Gastroesophageal sphincter (tissue), 4 donors: ENCODE results near the gene MT1E. TPM values are rescaled to one million over a fixed set of nuclear protein-coding genes. Genes with fewer than 3 reads are reported as not detected.

Source experiments
- ATAC-seq: fragments of 150-250 bp; one replicate; pipeline ENCODE4 v1.9.1; 2016; ENCODE audit warnings: mild to moderate bottlenecking, moderate library complexity
- H3K27ac ChIP-seq, 4 donors: fragments of 200-600 bp; sonication (generic) in 3 of 4; 1 replicate in 3 of 4; 2 replicates in 1 of 4; pipeline ENCODE4 v1.5.1; 2016 to 2019
- H3K27me3 ChIP-seq: fragments of 200-600 bp; sonication (generic); one replicate; pipeline ENCODE4 v1.5.1; 2019
- H3K36me3 ChIP-seq, 2 donors: fragments of 200-600 bp; sonication (generic); one replicate each; pipeline ENCODE4 v1.5.1; 2019; ENCODE audit warnings: control low read depth in 1 of 2
- H3K4me1 ChIP-seq, 3 donors: fragments of 200-600 bp; sonication (generic); 1 replicate in 2 of 3; 2 replicates in 1 of 3; pipeline ENCODE4 v1.5.1; 2016 to 2019; ENCODE audit warnings: control low read depth in 2 of 3
- H3K4me3 ChIP-seq, 2 donors: fragments of 200-600 bp; sonication (generic); one replicate each; pipeline ENCODE4 v1.5.1; 2019; ENCODE audit warnings: mild to moderate bottlenecking in 1 of 2, moderate library complexity in 1 of 2
- H3K9me3 ChIP-seq, 3 donors: fragments of 200-600 bp; sonication (generic); one replicate each; pipeline ENCODE4 v1.5.1; 2017 to 2019; ENCODE audit warnings: control low read depth in 2 of 3
- CTCF ChIP-seq, 4 experiments: fragments of 200-600 bp in 2 of 4; fragments of 450-650 bp in 2 of 4; sonication (generic) in 1 of 4; IDR thresholded peaks; one replicate each; pipeline ENCODE4 v1.5.1; 2017 to 2019; ENCODE audit warnings: antibody characterized with exemption in 4 of 4, mild to moderate bottlenecking in 2 of 4, moderate library complexity in 2 of 4
- EP300 ChIP-seq: sonication (generic); formaldehyde crosslinking; IDR thresholded peaks from one replicate; pipeline ENCODE4 v1.6.1; 2017; ENCODE audit warnings: antibody characterized with exemption, mild to moderate bottlenecking
- POLR2A ChIP-seq, 2 donors: fragments of 450-650 bp; IDR thresholded peaks; one replicate each; pipeline ENCODE4 v1.6.1; 2017; ENCODE audit warnings: antibody characterized with exemption in 2 of 2, mild to moderate bottlenecking in 2 of 2, moderate library complexity in 1 of 2
- POLR2AphosphoS5 ChIP-seq: sonication (generic); formaldehyde crosslinking; IDR thresholded peaks from one replicate; pipeline ENCODE4 v1.6.1; 2017; ENCODE audit warnings: antibody characterized with exemption
- WGBS, 2 donors: methylation state at CpG; one replicate each; pipeline ENCODE4 v1.1.5; 2018; ENCODE audit warnings: low coverage in 1 of 2; 5-methylcytosine and 5-hydroxymethylcytosine counted together
- total RNA-seq, 4 donors: library from RNA; depleted of rRNA; stranded (reverse); fragments of >200 nt; gene quantifications; one replicate each; pipeline ENCODE4 v1.1.0, GENCODE V29; 2016

Gene MT1E
- total RNA-seq, 4 donors from 2014 or later, result 101 to 194 (median 144) TPM

DNA sequence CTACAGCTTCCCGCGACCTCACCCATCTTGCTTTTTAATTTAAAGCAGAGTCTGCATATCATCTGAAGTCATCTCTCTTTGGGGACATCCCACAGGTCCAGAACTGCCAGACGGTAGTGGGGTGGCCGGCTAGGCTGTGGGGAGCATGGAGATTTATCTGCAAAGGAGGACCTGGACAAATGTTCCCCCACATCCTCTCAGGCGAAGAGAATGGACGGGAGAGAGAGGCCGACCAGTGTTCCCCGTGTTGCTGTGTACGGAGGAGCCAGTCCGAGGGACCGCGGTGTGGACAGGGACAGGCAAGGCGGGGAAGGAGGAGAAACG lies 6.2 kb downstream of the MT1E start:
- no peak for TF ChIP-seq POLR2AphosphoS5
- TF ChIP-seq EP300, result no peak
- no peak for TF ChIP-seq CTCF (IDR thresholded peaks at IDR 0.05)
- no peak for TF ChIP-seq POLR2A (IDR thresholded peaks at IDR 0.05)
- H3K4me3 ChIP-seq, result peak overlapping the region; percentile 26 to 53
- no peaks in the 10 kb centered on the region for H3K36me3 ChIP-seq
- no peak for ATAC-seq
- H3K27me3 ChIP-seq, result peaks cover 43% of the 10 kb centered on the region
- peak overlapping the region in 3 of 4 donors; percentile 77 to 81 (median 79) for H3K27ac ChIP-seq
- WGBS, 2 donors, result 31 to 79% methylated on average over 2 to 9 of the region's 14 CpGs
- peaks cover 0 to 39% (median 8%) of the 10 kb centered on the region in 3 donors for H3K4me1 ChIP-seq
- no peaks in the 10 kb centered on the region for H3K9me3 ChIP-seq

- Histone ChIP-seq H3K4me1 (peaks cover 0 to 34% (median 8%) of the 10 kb centered on the region in 3 donors), H3K9me3 (no peaks in the 10 kb centered on the region), H3K36me3 (no peaks in the 10 kb centered on the region), H3K27me3 (peaks cover 48% of the 10 kb centered on the region), H3K4me3 (peak within 1 kb of the TSS; percentile 26 to 53), H3K27ac (peak within 1 kb of the TSS in 3 of 4 donors; percentile 77 to 81 (median 79))
- WGBS, 2 donors, result 8% methylated on average over 4 of the region's 61 CpGs; no CpG with 5 or more reads in 1 of the 2 donors
- peak; percentile 82 for ATAC-seq
- TF ChIP-seq POLR2AphosphoS5 (peak; percentile 84), POLR2A (IDR thresholded peaks at IDR 0.05) (peak; percentile 43 to 68), CTCF (IDR thresholded peaks at IDR 0.05) (peak in 1 of 4 experiments; percentile 14), EP300 (no peak)
Measured at GRCh38 chr16:56632156-56632847, 6.7 kb downstream of the MT1E start, which contains the start of gene MT1M. Gene MT1M, plus strand, starts transcription at chr16:56632659. Its CDS starts 73 bp downstream, at chr16:56632732.

- 20% methylated on average over 1 of the region's 6 CpGs for WGBS, 2 donors
- no peaks in the 10 kb centered on the region for H3K9me3 ChIP-seq
- peak overlapping the region; percentile 26 to 53 for H3K4me3 ChIP-seq
- H3K27me3 ChIP-seq, result peaks cover 54% of the 10 kb centered on the region
- no peak for ATAC-seq
- no peaks in the 10 kb centered on the region for H3K36me3 ChIP-seq
- peaks cover 0 to 36% (median 8%) of the 10 kb centered on the region in 3 donors for H3K4me1 ChIP-seq
- TF ChIP-seq EP300, result no peak
- TF ChIP-seq CTCF (IDR thresholded peaks at IDR 0.05), result no peak
- TF ChIP-seq POLR2A (IDR thresholded peaks at IDR 0.05), result no peak
- TF ChIP-seq POLR2AphosphoS5, result no peak
- H3K27ac ChIP-seq, result peak overlapping the region in 3 of 4 donors; percentile 77 to 81 (median 79)
Measured at GRCh38 chr16:56632848-56633365, 7.3 kb downstream of the MT1E start.

GRCh38 chr16:56633535-56633934 lies 8.0 kb downstream of the MT1E start:
- TF ChIP-seq POLR2AphosphoS5, result no peak
- TF ChIP-seq POLR2A (IDR thresholded peaks at IDR 0.05), result no peak
- TF ChIP-seq CTCF (IDR thresholded peaks at IDR 0.05), result no peak
- no peak for TF ChIP-seq EP300
- Histone ChIP-seq H3K4me3 (peak overlapping the region in 1 of 2 donors; percentile 53), H3K27ac (peak overlapping the region in 2 of 4 donors; percentile 4 to 81)

More at GRCh38 chr16:56633535-56633934, 8.0 kb downstream of the MT1E start:
- WGBS, 2 donors, result 58 to 67% methylated on average over 1 to 4 of the region's 7 CpGs
- H3K9me3 ChIP-seq, result no peaks in the 10 kb centered on the region
- ATAC-seq, result no peak
- H3K27me3 ChIP-seq, result peaks cover 60% of the 10 kb centered on the region
- peaks cover 0 to 42% (median 12%) of the 10 kb centered on the region in 3 donors for H3K4me1 ChIP-seq
- no peaks in the 10 kb centered on the region for H3K36me3 ChIP-seq
